Adipose tissue (tissue), 3 donors: ENCODE measurements around the gene KIF14. TPM values are rescaled to one million over a fixed set of nuclear protein-coding genes. Genes with fewer than 3 reads are reported as not detected.
"Not testable (repeated sequence)": the region's sequence is repeated elsewhere in the genome, so short reads cannot be mapped to it uniquely, and the experiment has no call there.

Experiments
- H3K27ac ChIP-seq: one replicate; pipeline ENCODE4 v1.5.1; 2013; ENCODE audit warnings: low read depth, low read length
- WGBS, 3 donors: extraction: QIAGEN DNeasy Blood & Tissue Kit; methylation state at CpG; one replicate each; pipeline ENCODE4 v1.1.7; 2013; 5-methylcytosine and 5-hydroxymethylcytosine counted together
- polyA plus RNA-seq, 3 donors: library from polyadenylated mRNA; stranded (reverse); fragments of 200-250 nt; gene quantifications; one replicate each; pipeline ENCODE4 v1.2.3, GENCODE V29; 2013
- donor health status: healthy with polysubstance abuse.
- donor health status: Bipolar disorder and iron deficiency.
- donor health status: healthy.

The KIF14 gene
- polyA plus RNA-seq, 3 donors: 0.04 to 0.06 TPM; not detected in 1

- H3K27ac ChIP-seq: no peak overlapping the region
Observed at GRCh38 chr1:200556002-200556401, 64.5 kb downstream of the KIF14 start.

- H3K27ac ChIP-seq: not testable (repeated sequence)
- WGBS, 3 donors: 95 to 98% (median 96%) methylated on average over 6 of the region's 6 CpGs
Observed at GRCh38 chr1:200552737-200553136, 67.8 kb downstream of the KIF14 start.

GRCh38 chr1:200550367-200550766 lies 70.2 kb downstream of the KIF14 start:
- H3K27ac ChIP-seq: no peak overlapping the region

GRCh38 chr1:200547386-200547785 lies 73.2 kb downstream of the KIF14 start:
- 40 to 75% (median 56%) methylated on average over 4 of the region's 4 CpGs for whole genome bisulfite sequencing, 3 donors

GRCh38 chr1:200546577-200546976 lies 74.0 kb downstream of the KIF14 start:
- no peak overlapping the region for H3K27ac ChIP-seq
- WGBS, 3 donors: 83 to 92% (median 88%) methylated on average over 6 of the region's 6 CpGs

More at GRCh38 chr1:200547386-200547785, 73.2 kb downstream of the KIF14 start:
- H3K27ac ChIP-seq: no peak overlapping the region

GRCh38 chr1:200542162-200542561 lies 78.4 kb downstream of the KIF14 start:
- H3K27ac ChIP-seq: no peak overlapping the region
- 62 to 89% (median 87%) methylated on average over 2 of the region's 2 CpGs for WGBS, 3 donors

GRCh38 chr1:200540281-200540680 lies 80.3 kb downstream of the KIF14 start:
- WGBS, 3 donors: 72 to 87% (median 82%) methylated on average over 1 of the region's 1 CpG
- H3K27ac ChIP-seq: no peak overlapping the region

- WGBS, 3 donors: 83 to 93% (median 92%) methylated on average over 1 of the region's 1 CpG
- H3K27ac ChIP-seq: no peak overlapping the region
Observed at GRCh38 chr1:200538179-200538578, 82.4 kb downstream of the KIF14 start.

GRCh38 chr1:200535605-200536004 lies 84.9 kb downstream of the KIF14 start:
- no peak overlapping the region for H3K27ac ChIP-seq
- 63 to 87% (median 79%) methylated on average over 4 of the region's 4 CpGs for WGBS, 3 donors

- H3K27ac ChIP-seq: no peak overlapping the region
- 63 to 66% (median 66%) methylated on average over 7 of the region's 7 CpGs for WGBS, 3 donors
Observed at GRCh38 chr1:200530623-200531261, 89.8 kb downstream of the KIF14 start.

GRCh38 chr1:200528858-200529606 lies 91.5 kb downstream of the KIF14 start:
- 69 to 74% (median 73%) methylated on average over 4 of the region's 4 CpGs for WGBS, 3 donors
- H3K27ac ChIP-seq: no peak overlapping the region

- H3K27ac ChIP-seq: no peak overlapping the region
- WGBS, 3 donors: 92 to 95% (median 95%) methylated on average over 4 of the region's 4 CpGs
Observed at GRCh38 chr1:200527670-200528069, 92.9 kb downstream of the KIF14 start.

- no peak overlapping the region for H3K27ac ChIP-seq
- WGBS, 3 donors: 83 to 91% (median 89%) methylated on average over 5 of the region's 5 CpGs
Observed at GRCh38 chr1:200526709-200527612, 93.6 kb downstream of the KIF14 start.

- no peak overlapping the region for H3K27ac ChIP-seq
- 42 to 75% (median 43%) methylated on average over 9 of the region's 9 CpGs for WGBS, 3 donors
Observed at GRCh38 chr1:200525090-200525987, 95.2 kb downstream of the KIF14 start.

- WGBS, 3 donors: 72 to 85% (median 77%) methylated on average over 5 of the region's 5 CpGs
- not testable (repeated sequence) for H3K27ac ChIP-seq
Observed at GRCh38 chr1:200524551-200524950, 96.0 kb downstream of the KIF14 start.

GRCh38 chr1:200524092-200524491 lies 96.5 kb downstream of the KIF14 start:
- H3K27ac ChIP-seq: no peak overlapping the region
- WGBS, 3 donors: 70 to 93% (median 86%) methylated on average over 2 of the region's 2 CpGs

- WGBS, 3 donors: 84 to 97% (median 86%) methylated on average over 8 of the region's 8 CpGs
- H3K27ac ChIP-seq: no peak overlapping the region
Observed at GRCh38 chr1:200520735-200521134, 99.8 kb downstream of the KIF14 start.

GRCh38 chr1:200518524-200518923 lies 102.0 kb downstream of the KIF14 start:
- WGBS, 3 donors: 91 to 92% (median 92%) methylated on average over 1 of the region's 1 CpG
- no peak overlapping the region for H3K27ac ChIP-seq
